Testis (tissue), 3 donors: Measurements from ENCODE around the gene USP47. TPM values are rescaled to one million over a fixed set of nuclear protein-coding genes. Genes with fewer than 3 reads are reported as not detected.
A peak's percentile ranks its signal among the peaks of the same experiment; 100 is the strongest.

Experiments used
- DNase-seq: peaks from one replicate; pipeline ENCODE4 v3.0.0-alpha.2; 2019
- H3K27ac ChIP-seq, 2 donors: fragments of 200-600 bp; sonication (generic); one replicate each; pipeline ENCODE4 v1.5.1; 2019
- H3K27me3 ChIP-seq: fragments of 200-600 bp; sonication (generic); one replicate; pipeline ENCODE4 v1.5.1; 2019
- H3K36me3 ChIP-seq: fragments of 200-600 bp; sonication (generic); one replicate; pipeline ENCODE4 v1.5.1; 2017; ENCODE audit warnings: low read depth; ENCODE audit errors: missing control alignments
- H3K4me1 ChIP-seq: fragments of 200-600 bp; sonication (generic); one replicate; pipeline ENCODE4 v1.5.1; 2019
- H3K4me3 ChIP-seq, 2 donors: fragments of 200-600 bp; sonication (generic); one replicate each; pipeline ENCODE4 v1.5.1; 2017 to 2019
- H3K9me3 ChIP-seq: fragments of 200-600 bp; sonication (generic); one replicate; pipeline ENCODE4 v1.5.1; 2017
- POLR2A ChIP-seq: fragments of 450-650 bp; IDR thresholded peaks from one replicate; pipeline ENCODE4 v1.6.1; 2017; ENCODE audit warnings: antibody characterized with exemption, mild to moderate bottlenecking, moderate library complexity
- WGBS, 2 donors: methylation state at CpG; one replicate each; pipeline ENCODE4 v1.1.5; 2018; 5-methylcytosine and 5-hydroxymethylcytosine counted together
- intact Hi-C: fragments of 100-400 bp; cut with DNase I; formaldehyde crosslinking; loops from one replicate; pipeline ENCODE4 v1.15.1; 2023; ENCODE audit warnings: low total_unique reads
- polyA plus RNA-seq: library from polyadenylated mRNA; stranded (reverse); fragments of 350-450 nt; fragmentation: Illumina TruSeq; extraction: RNeasy Lipid Tissue Mini Kit (QIAGEN cat#74804); gene quantifications from one replicate; pipeline ENCODE4 v1.2.3, GENCODE V29; 2014; ENCODE audit warnings: low read depth, low replicate concordance; ENCODE audit not compliant: insufficient read depth
- total RNA-seq, 2 donors: library from RNA; depleted of rRNA; stranded (reverse); fragments of >200 nt; gene quantifications; one replicate each; pipeline ENCODE4 v1.2.3, GENCODE V29; 2016
- TF ChIP-seq, protein P1 (sequence below), 3 experiments: fragments of 450-650 bp in 2 of 3; fragments of 200-600 bp in 1 of 3; sonication (generic) in 1 of 3; IDR thresholded peaks; one replicate each; pipeline ENCODE4 v1.5.1; 2016 to 2019; ENCODE audit warnings: antibody characterized with exemption in 3 of 3, mild to moderate bottlenecking in 2 of 3, moderate library complexity in 1 of 3

Gene USP47
- total and polyA plus RNA-seq, 3 donors from 2014 or later: 35.1 to 111 (median 102) TPM

DNA sequence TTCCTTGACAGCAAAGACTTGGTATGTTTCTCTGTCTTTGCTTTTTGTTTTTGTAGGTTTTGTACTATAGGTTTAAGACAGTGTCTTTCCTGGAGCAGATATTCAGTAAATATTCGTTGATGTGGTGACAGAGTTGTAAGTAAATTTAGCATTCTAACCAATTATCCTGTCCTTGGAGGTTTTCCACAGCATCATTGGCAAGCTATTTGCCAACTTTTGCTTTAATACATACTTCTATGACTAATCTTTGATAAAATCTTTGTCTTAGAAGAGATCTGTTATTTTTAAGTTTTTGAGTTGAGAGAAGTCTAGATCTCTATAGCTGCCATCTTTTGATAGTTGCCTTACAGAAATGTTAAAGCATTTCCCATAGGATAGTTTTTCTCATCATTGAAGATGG is 3.8 kb downstream of the USP47 start:
- Histone ChIP-seq H3K4me3 (no peak overlapping the region), H3K4me1 (peaks cover 47% of the 10 kb centered on the region), H3K27ac (peak overlapping the region in 1 of 2 donors; percentile 0), H3K27me3 (no peaks in the 10 kb centered on the region), H3K36me3 (no peaks in the 10 kb centered on the region), H3K9me3 (no peaks in the 10 kb centered on the region)
- DNase-seq: no peak
- WGBS, 2 donors: 24 to 30% methylated on average over 1 of the region's 1 CpG
- intact Hi-C loops: no loop called here
- TF ChIP-seq POLR2A: no peak
- TF ChIP-seq, protein P1, sequence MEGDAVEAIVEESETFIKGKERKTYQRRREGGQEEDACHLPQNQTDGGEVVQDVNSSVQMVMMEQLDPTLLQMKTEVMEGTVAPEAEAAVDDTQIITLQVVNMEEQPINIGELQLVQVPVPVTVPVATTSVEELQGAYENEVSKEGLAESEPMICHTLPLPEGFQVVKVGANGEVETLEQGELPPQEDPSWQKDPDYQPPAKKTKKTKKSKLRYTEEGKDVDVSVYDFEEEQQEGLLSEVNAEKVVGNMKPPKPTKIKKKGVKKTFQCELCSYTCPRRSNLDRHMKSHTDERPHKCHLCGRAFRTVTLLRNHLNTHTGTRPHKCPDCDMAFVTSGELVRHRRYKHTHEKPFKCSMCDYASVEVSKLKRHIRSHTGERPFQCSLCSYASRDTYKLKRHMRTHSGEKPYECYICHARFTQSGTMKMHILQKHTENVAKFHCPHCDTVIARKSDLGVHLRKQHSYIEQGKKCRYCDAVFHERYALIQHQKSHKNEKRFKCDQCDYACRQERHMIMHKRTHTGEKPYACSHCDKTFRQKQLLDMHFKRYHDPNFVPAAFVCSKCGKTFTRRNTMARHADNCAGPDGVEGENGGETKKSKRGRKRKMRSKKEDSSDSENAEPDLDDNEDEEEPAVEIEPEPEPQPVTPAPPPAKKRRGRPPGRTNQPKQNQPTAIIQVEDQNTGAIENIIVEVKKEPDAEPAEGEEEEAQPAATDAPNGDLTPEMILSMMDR (IDR thresholded peaks at IDR 0.05): no peak

DNA sequence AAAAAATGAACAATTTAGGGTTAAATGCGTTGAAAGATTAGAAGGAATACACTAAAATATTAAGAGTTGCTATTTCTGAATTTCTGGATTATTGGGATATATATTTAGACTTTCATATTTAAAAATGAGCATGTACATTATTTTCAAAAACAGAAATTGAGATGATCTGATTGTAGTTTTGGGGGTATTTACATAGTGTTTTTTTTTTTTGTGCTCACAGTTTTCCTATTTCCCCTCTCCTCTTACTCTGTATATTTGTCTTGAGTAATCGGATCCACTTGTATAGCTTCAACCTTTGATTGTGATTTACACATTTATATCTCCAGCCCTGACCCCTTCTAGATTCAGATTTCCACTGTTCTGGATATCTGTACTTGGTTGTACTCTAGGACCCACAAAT is 5.3 kb downstream of the USP47 start:
- DNase-seq: no peak
- H3K36me3 ChIP-seq: no peaks in the 10 kb centered on the region
- no peaks in the 10 kb centered on the region for H3K9me3 ChIP-seq
- H3K4me1 ChIP-seq: peaks cover 42% of the 10 kb centered on the region
- H3K27ac ChIP-seq: no peak overlapping the region
- H3K4me3 ChIP-seq: no peak overlapping the region
- intact Hi-C loops: no loop called here
- WGBS, 2 donors: 84 to 90% methylated on average over 2 of the region's 2 CpGs
- no peak for TF ChIP-seq POLR2A
- H3K27me3 ChIP-seq: no peaks in the 10 kb centered on the region

DNA sequence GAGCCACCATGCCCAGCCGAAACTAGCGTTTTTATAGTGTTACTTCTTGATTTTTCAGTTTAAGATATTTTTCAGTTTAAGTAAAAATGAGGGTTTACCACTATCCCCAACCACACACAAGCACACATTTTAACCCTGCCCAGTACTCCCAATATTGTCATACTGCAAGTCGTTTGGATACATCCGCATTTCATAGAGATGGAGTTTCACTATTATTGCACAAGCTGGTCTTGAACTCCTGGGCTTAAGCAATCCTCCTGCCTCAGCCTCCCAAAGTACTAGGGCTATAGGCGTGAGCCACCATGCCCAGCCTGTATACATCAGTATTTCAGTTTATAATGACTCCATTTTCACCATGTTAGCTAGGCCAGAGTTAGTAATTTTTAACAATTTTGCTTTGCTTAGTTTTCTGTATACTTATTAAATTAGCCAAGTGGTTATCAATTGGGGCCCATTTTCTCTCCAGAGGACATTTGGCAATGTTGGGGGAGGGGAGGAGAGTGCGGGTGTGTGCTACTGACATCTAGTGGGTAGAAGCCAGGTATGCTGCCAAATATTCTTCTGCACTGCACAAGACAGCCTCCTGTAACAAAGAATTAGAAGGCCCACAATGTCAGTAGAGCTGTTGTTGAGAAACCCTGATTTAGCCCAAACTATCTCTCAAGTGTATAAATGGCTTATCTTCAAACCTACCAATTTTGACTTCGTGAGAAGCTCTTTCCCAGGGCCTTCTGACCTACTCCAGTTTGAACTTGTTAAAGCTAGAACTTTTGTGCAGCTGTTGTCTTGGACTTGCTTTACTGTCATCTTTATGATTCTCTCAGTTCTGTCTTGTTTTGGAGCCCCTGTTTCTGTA is 7.3 kb downstream of the USP47 start:
- peak; percentile 57 for DNase-seq
- Histone ChIP-seq H3K4me3 (no peak overlapping the region), H3K9me3 (no peaks in the 10 kb centered on the region), H3K27ac (peak overlapping the region; percentile 29 to 41), H3K4me1 (peaks cover 51% of the 10 kb centered on the region), H3K36me3 (no peaks in the 10 kb centered on the region), H3K27me3 (no peaks in the 10 kb centered on the region)
- intact Hi-C loops: no loop called here
- TF ChIP-seq, protein P1 (IDR thresholded peaks at IDR 0.05): peak in 2 of 3 experiments; percentile 6 to 21
- TF ChIP-seq POLR2A: no peak
- 75 to 81% methylated on average over 7 of the region's 7 CpGs for WGBS, 2 donors

DNA sequence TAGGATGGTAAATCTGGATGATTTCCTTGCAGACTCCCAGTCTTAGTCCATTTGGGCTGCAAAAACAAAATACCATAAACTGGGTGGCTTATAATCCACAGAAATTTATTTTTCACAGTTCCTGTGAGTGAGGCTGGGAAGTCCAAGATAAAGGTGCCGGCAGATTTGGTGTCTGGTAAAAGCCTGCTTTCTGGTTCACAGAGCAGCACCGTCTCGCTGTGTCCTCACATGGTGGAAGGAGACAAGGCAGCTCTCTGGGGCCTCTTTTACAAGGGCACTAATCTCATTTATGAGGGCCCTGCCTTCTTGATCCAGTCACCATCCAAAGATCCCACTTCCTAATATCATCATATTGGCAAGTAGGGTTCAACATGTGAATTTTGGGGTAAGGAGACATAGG is 8.9 kb downstream of the USP47 start:
- no peaks in the 10 kb centered on the region for H3K36me3 ChIP-seq
- TF ChIP-seq, protein P1 (IDR thresholded peaks at IDR 0.05): no peak
- TF ChIP-seq POLR2A: no peak
- 82 to 88% methylated on average over 3 of the region's 3 CpGs for WGBS, 2 donors
- no peaks in the 10 kb centered on the region for H3K27me3 ChIP-seq
- intact Hi-C loops: no loop called here
- H3K27ac ChIP-seq: no peak overlapping the region
- no peak overlapping the region for H3K4me3 ChIP-seq
- DNase-seq: no peak
- H3K9me3 ChIP-seq: no peaks in the 10 kb centered on the region
- H3K4me1 ChIP-seq: peaks cover 37% of the 10 kb centered on the region

DNA sequence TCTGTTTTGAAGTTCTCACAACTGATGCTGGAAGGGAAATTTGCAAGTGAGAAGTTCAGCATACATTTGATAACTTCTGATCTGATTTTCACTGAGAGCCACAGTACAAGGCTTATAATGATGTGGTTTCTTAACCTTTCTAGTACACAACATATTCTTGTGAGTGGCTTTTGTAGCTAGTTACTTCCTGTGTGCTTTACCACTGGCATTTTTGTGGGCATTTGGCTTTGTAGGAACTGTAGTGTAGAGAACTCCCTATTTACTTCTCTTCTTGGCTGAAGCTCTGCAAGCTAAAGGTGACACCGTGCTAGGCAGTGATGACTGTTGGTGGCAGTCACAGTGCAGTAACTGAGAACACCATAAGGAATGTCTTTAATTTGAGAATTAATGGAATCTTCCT is 14.9 kb downstream of the USP47 start:
- TF ChIP-seq, protein P1 (IDR thresholded peaks at IDR 0.05): no peak
- no peak for TF ChIP-seq POLR2A
- Histone ChIP-seq H3K4me1 (peaks cover 22% of the 10 kb centered on the region), H3K27ac (no peak overlapping the region), H3K36me3 (no peaks in the 10 kb centered on the region), H3K9me3 (no peaks in the 10 kb centered on the region), H3K4me3 (no peak overlapping the region), H3K27me3 (no peaks in the 10 kb centered on the region)
- WGBS, 2 donors: 65 to 67% methylated on average over 1 of the region's 1 CpG
- intact Hi-C loops: no loop called here
- no peak for DNase-seq
